RWPE1 (cell line): ENCODE measurements around the gene UBTD2.

Experiments
- CTCF ChIA-PET: fragments of 350-600 bp; sonication (Branson Sonifier 250); formaldehyde crosslinking; extraction: SDS; loops from one replicate; lab custom pipeline; 2021; lab: Yijun Ruan, JAX
- POLR2A ChIA-PET: fragments of 400-600 bp; formaldehyde crosslinking; extraction: SDS; loops from one replicate; lab custom pipeline; 2020; ENCODE audit warnings: antibody characterized with exemption; ENCODE audit not compliant: low non-redundant PET; lab: Yijun Ruan, JAX
- DNase-seq: peaks from one replicate; pipeline ENCODE4 v3.0.0; 2012; ENCODE audit warnings: low spot score
- H3K27ac ChIP-seq: fragments of 450-650 bp; 2 replicates; pipeline ENCODE4 v1.5.1; 2017
- CTCF ChIP-seq: fragments of 450-650 bp; conservative IDR thresholded peaks from 2 replicates; pipeline ENCODE4 v1.5.1; 2017; ENCODE audit warnings: low read depth, mild to moderate bottlenecking

The UBTD2 gene

GRCh38 chr5:172315587-172316493, 32.3 kb upstream of the UBTD2 start:
- CTCF ChIA-PET = interaction anchor here (0.6 kb wide), 1 partner anchor 135 kb away, joined by 3 read pairs; no protein-coding TSS in a partner anchor
- TF ChIP-seq CTCF = no peak
- POLR2A ChIA-PET = no interaction called here
- no peak for DNase-seq
- H3K27ac ChIP-seq = no peak overlapping the region

- no peak for DNase-seq
- ChIA-PET CTCF (interaction anchor here (0.6 kb wide), 1 partner anchor 84 kb away, joined by 3 read pairs; no protein-coding TSS in a partner anchor), POLR2A (no interaction called here)
- TF ChIP-seq CTCF = no peak
- H3K27ac ChIP-seq = no peak overlapping the region
Measured at GRCh38 chr5:172313915-172314314, 30.4 kb upstream of the UBTD2 start.

- no peak for TF ChIP-seq CTCF
- no peak for DNase-seq
- ChIA-PET CTCF (no interaction called here), POLR2A (no interaction called here)
- H3K27ac ChIP-seq = no peak overlapping the region
Measured at GRCh38 chr5:172312286-172312685, 28.7 kb upstream of the UBTD2 start.

- ChIA-PET POLR2A (no interaction called here), CTCF (no interaction called here)
- TF ChIP-seq CTCF = no peak
- DNase-seq = no peak
- H3K27ac ChIP-seq = no peak overlapping the region
Measured at GRCh38 chr5:172311605-172312004, 28.0 kb upstream of the UBTD2 start.

GRCh38 chr5:172311026-172311425, 27.5 kb upstream of the UBTD2 start:
- no peak overlapping the region for H3K27ac ChIP-seq
- no peak for TF ChIP-seq CTCF
- ChIA-PET POLR2A (no interaction called here), CTCF (no interaction called here)
- no peak for DNase-seq

GRCh38 chr5:172305380-172305779, 21.8 kb upstream of the UBTD2 start:
- CTCF ChIA-PET = no interaction called here
- no peak for DNase-seq
- no peak overlapping the region for H3K27ac ChIP-seq
- POLR2A ChIA-PET = no interaction called here
- TF ChIP-seq CTCF = no peak
